ENCODE data around the gene ZNF609.

Gene ZNF609

DNA sequence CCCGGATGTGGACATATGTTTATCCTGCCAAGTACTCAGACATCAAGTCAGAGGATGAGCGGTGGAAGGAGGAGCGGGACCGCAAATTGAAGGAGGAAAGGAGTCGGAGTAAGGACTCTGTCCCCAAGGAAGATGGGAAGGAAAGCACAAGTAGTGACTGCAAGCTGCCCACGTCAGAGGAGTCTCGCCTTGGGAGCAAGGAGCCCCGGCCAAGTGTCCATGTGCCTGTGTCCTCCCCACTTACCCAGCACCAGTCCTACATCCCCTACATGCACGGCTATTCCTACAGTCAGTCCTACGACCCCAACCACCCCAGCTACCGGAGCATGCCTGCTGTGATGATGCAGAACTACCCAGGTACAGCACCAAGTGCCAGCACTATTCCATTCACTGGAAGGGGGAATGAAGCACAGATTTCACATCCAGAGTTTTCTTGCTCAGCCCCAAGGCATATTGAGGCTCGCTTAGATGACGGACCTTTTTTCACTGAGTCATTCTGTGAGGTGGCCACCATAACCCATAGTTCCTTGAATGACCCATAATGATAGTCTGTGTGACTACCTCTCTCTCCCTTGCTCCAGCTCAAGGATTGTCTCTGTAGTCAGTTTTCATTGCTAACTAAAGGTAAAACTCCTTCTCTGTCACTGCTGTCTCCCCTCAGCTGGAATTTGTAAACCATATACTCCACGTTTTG is 217.9 kb downstream of the ZNF609 start:
- no peak for DNase-seq

DNA sequence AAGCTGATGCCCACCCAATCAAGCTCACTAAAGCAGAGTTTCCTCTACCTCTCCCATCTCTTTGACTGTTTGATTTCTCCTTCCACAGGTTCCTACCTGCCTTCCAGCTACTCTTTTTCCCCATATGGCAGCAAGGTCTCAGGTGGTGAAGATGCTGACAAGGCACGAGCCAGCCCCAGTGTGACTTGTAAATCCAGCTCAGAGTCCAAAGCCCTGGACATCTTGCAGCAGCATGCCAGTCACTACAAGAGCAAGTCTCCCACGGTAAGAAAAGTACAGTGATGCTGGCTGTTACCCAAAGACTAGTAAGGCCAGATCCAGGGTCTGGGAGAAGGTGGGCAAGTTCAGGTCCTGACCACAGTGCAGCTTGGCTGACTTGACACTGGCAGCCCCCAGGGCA is 219.7 kb downstream of the ZNF609 start:
- DNase-seq, result no peak

DNA sequence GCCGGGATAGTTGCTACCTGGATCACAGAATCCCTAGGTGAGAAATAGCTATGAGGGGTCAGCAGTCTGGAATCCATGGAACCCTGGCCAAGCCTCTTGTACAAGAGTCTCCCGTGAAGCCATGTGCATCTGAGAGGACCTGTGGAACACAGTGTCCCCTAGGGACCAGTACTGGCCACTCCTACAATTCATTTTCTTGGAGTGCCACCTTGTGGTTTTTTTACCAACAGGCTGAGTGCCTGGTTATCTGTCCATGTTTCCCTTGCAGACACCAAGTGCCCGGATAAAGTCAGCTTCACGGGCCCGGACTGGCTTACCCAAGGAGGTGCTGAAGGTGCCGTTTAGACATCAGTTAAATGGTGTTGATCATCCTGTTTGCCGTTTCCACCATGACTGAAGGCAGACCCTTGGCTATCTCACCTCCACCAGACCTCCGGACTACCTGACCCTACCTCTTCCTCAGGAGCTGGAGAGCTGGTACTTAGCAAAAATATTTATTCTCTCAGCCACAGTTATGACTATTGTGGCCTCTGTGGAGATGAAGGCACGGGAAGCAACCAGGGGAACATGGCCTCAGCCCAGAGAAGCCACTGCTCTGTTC is 221.1 kb downstream of the ZNF609 start:
- no peak for DNase-seq

DNA sequence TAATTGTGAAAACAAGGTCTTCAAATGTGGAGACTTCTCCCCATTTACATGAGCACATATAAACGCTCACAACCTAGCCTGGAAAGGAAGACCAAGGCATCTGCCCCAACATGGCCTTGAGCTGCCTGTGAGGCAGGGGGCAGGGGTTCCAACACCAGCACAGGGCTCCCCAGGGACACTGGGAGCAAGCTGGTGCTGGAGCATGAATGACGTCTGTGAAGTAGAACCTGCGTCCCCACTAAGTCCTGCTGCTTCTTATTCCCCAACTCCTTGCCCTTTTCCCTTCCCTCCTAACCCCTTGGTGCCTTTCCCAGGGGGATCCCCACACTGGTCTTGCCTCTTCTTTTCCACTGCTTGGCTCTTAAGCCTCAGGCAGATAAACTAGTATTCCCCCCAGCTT is 221.9 kb downstream of the ZNF609 start:
- DNase-seq, result no peak

DNA sequence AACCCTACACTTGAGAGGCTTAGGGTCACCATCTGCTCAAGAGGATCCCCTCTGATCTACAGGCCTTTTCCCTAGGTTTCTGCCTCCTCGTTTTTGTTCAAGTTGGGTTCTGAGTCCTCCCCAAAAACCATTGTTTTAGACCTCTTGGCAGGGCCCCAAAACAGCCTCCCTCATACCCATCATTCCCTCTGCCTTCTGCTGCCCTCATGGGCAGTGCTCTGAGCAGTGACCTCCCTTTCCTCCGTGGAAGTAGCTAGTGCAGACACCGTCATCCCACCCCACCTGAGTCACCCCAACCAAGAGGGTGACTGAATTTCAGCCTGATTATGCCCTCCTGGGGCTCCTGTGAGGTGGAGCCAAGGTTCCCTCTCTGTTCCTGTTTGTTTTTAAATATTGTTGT is 223.0 kb downstream of the ZNF609 start:
- DNase-seq, result no peak

DNA sequence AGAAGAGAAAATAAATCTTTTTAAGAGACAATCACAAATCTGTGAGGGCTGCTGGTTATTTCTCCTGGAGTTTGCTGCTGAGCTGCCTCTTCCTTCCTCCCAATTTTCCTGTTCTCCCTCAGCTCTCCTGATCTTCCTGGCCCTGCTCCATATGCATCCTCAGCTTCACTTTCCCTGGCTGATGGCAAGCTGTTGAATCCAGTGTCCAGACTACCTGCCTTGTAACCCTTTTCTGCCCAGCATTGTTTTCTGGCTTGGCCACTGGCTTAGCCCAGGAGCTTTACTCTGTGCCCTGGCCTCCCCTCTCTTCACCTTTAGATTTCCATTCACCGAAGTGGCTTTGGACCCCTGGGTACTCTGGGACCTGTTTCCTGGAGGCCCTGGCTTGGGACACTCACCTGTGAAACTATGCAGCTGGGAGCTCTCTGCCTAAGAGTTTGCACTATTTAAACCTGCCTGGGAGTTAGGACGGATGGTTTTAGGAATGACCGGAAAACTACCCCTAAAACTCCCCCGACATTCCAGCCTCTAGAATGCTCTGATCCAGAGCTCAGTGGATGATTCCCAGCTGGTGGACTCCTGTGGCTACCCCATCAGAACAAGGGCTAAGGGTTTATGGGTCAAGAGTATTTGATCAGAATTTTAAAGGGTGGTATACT is 225.0 kb downstream of the ZNF609 start:
- no peak for DNase-seq

DNA sequence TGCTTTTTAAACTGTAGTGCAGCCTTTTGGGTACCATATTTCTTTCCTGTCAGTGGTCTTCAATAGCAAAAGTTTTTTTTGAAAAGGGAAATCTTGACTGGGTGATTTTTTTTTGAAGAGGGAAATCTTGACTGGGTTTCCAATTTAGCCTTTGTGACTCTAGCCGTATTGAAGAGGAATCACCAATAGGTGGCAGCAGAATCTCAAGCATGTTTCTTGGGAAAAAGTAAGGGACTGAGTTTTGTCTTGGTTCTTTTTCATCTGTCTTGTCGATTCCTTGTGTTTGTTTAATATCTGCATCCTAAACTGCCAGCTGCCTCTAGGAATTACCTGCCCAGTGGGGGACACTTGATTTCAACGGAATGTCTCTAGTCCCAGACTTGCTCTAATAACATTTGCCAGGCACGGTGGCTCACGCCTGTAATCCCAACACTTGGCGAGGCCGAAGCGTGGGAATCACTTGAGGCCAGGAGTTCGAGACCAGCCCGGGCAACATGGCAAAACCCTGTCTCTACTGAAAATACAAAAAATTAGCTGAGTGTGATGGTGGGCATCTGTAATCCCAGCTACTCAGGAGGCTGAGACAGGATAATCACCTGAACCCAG is 225.9 kb downstream of the ZNF609 start:
- no peak for DNase-seq

DNA sequence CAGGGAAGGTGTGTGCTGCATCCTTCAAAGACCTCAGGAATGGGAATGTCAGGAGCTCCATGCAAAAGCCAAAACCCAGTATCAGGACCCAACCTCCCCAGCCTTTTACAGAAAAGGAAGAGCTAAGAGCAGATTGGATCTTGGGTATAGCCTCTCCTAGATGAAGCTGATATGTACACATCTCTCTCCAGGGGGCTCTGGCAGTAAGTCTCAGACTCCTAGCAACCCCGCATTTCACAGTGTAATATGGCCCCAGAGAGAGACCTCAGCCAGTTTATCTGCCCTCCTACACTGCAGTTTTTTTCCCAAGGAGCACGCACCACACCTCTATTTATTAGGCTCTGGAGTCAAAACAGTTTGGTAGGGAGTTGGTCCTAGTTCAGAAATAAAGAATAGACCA is 226.8 kb downstream of the ZNF609 start:
- no peak for DNase-seq

DNA sequence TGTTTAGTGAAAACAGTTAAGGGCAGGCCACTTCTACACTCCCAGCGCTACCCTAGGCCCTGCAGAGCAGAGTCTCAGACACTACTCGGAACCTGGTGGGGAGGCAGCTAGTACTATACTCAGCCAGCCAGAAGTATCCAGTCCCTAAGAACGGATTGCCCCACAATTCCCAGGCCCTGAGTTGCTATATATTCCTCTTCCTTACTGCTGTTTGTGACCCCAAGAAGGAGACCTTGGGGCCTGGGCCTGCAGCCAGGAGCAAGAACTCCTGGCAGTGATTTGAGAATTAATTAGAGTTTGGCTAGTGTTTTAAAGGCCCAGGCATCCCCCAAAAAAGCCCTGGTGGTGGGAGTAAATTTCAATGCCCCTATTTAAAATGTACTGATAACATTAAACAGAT is 227.3 kb downstream of the ZNF609 start:
- no peak for DNase-seq

DNA sequence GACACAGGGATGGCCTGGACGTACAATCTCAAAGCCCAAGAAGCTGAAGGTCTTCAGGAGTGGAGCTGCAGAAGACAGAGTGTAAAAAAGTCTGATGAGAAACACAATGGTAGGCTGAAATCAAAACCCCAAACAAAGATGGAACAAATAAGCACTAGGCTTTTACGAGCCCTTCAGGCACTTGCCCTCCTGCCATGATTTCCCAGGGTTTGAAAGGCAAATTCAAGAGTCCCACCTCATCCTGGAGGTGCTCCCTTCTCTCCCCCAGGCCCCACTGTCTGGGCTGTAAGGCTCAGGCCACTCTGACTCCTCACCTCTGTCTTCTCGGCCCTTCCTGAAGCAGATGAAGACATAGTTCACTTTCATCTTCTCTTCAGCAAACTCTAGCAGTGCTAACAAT is 228.4 kb downstream of the ZNF609 start:
- DNase-seq, result no peak

DNA sequence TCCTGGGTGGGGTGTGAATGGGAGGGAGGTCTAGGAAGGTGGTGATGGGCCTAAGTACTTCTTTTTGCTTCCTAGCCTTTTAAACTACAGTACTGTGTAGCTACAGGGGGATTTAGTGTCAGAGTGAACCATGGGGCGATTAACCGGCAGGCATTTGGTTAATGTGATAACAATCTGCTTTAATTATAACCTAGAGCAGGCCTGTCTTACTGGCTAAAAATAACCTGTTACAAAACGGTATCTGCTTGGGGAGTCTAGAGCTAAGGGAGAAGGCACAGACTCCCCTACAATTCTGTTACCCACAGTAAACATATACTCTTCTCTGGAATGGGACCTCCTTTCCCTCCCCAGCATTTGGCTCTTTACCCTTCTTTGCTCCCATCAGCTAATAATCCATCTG is 229.6 kb downstream of the ZNF609 start:
- DNase-seq, result no peak

DNA sequence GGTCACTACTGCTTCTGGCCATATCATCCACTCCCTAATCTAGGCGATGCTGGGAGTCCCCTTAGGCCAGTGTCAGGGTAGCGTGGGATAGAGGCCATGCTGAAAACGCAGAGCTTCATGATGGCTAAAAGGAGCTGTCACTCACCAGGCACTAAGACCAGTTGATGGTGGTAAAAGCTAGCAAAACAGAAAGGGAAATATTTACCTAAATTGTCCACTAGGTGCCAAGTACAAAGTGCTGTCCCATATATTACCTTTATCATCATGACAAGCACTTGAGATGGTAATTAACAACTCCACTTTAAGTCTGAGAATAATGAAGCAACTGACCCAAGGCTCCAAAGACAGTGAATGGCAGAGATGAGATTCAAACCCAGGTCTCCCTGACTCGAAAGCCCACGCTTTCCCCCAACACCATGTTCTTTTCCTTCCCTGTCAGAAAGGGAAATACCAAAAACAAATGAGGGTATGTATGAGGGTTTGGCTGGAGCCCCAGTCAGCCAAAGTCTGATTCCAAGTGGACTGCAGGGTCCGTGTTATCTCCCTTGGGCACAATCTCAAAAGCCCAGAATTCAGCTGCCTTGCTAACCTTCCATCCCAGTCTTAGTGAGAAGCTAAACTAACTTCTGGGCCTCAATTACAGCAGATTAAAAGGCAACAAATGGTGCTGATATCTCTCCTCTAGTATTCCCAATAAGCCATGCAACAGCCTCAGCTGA is 230.4 kb downstream of the ZNF609 start:
- DNase-seq, result no peak

DNA sequence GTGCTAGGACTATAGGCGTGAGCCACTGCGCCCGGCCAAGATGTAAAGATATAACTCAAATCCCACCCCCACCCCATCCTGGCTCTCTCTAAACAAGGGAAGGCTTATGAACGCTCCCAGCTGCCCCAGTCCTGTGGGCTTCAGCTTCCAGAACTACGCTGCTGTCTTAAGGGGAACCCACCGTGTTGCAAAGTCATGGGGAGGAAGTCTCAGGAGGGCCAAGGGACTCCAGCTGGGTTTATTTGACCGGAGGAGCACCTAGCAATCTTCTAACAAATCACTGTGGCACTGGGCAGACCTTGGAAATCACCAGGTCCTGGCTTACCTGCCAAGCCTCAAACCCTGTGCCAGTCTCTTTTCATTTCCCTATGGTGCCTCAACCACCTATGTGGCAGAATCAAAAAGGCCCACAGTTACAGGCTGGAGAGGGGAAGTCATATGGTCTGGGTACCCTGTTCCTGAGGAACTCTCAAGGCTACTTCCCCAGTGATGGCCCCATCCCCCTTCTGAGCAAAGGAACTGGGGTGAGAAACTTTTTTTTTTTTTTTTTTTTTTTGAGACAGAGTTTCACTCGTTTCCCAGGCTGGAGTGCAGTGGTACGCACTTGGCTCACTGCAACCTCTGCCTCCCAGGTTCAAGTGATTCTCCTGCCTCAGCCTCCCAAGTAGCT is 231.7 kb downstream of the ZNF609 start:
- no peak for DNase-seq

DNA sequence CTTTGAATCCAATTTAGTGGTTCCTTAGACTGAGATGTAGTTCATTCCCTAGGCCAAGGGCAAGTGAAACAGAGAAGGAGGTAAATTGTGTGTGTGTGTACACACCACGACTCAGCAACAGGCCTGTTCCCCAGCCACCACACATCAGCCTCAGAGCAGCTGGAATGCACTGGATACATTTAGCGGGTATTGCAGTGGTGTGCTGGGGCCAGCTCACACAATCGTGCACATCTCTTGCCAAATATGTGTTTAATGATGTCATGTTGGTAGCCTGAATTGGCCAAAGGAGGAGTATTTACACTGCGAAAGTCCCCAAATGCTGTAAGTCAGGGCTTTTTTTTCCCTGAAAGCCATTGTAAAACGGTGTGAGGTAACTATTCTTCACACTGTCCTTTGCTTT is 232.8 kb downstream of the ZNF609 start:
- no peak for DNase-seq

DNA sequence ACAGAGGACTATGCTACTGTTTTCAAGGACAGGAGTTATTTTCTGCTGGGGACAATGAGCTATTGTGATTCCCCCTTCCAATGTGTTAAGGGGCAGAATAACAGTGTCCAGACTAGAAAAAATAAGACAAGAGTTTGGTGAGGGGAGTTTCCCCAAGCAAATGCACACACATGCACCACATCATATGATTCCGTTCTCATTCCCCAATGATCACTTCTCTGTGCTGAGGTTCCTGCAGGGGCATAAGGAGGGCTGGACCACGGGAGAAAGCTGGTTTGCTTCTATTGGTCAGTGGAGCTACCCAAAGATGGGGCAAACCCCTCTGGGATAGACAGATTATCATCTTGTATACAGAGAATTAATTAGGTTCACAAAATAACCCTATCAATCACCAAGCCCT is 234.4 kb downstream of the ZNF609 start:
- DNase-seq, result no peak

DNA sequence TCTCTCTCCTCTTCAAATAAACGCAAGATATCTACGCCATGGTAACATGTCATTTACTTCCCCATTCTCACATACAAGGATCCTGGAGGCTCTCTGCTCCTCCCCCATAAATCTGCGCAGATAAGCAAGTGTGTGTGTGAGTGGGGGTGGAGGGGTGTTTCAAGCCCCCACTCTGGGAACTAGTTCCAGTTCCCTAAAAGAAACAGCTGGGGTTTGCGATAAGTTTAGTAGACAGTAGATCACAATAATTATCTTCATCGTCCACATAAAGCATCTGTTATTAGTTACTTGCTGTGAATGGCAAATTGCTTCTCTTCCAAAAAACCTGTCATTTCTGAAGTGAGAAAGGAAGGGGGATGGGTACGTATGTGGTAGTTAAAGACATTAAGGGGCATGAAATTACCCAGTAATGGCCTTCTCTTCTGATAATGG is 235.2 kb downstream of the ZNF609 start:
- DNase-seq, result no peak

DNA sequence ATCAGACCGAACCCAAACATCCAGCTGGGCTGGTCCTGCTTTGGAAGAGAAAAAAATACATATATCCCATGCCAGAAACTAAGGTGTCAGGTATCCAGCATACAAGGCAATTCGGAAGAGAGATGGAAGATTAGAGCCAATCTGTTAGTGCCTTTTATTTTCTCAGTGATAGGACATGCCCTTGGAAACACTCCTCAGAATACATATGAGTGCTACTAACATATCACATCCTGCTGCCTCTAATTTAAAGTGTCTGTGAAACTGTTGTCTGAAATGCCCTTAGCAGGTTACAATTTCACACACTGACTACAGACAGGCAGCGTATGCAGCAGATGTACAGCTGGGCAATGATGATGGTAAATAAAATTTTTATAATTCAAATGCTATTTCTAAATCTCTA is 236.1 kb downstream of the ZNF609 start:
- no peak for DNase-seq

DNA sequence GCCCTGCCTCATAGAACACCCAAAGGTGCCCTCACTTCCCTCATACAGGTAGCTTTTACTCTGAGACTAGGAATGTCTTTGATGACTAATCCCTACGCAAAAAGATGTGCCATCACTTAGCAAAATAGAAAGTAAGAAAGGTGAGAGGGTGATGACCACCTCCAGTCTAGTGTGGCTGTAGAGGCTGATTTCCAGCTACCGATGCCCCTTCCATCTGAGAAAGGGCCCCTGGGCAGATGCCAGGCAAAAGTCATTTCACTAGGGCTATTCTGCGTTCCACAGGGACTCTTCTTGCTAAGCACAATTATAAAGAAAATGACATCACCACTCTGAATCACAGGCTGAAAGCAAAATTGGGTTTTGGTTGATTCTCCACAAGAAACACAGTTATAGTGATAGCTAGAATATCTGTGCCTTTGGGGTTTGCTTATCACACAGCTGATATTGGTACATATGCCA is 237.6 kb downstream of the ZNF609 start:
- DNase-seq, result peak; percentile 71

DNA sequence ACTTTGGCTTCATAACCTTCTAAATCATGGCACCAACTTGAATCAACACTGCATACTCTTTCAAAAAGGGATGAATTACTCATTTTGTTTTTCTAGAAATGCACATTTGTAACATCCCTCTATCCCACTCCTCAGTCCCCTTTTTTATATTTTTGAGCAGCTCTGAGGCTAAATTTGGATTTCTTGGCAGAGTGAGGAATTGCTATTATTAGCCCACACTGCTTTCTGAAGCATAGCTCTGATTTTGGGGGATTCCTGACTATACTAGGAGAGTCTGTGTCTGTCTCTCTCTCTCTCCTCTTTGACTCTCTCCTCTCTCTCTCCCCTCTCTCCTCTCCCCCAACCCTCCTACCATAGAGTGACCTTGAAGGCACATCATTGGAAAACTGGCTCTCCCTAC is 238.4 kb downstream of the ZNF609 start:
- DNase-seq, result no peak

DNA sequence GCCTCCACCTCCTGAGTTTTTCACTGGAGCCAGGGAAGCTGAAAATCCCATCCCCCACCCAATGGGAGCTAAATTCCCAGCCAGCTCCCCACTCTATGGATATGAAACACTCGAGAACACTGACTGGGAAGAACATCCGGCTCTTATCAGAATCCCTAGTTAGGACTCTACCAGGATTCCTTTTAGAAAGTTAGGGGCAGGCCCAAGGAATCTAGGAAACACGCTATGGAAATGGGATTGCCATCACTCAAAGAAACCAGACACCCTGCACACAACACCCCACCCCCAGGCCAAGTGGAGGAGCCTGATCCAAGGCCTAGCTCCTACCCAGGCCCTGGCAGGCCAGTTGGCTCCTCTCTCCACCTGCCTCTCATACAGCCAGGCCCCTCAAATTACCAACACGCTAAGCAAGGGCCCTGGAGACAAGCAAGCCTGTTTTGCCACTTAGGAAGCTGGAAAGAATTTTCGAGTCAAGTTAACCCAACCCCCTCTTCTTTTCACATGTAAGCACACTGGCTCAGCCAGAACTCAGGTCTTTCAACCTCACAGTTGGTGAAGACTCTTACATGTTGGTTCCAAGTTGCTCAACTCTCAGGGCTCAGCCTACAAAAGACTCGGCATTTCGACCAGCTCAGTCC is 239.5 kb downstream of the ZNF609 start:
- DNase-seq, result no peak

DNA sequence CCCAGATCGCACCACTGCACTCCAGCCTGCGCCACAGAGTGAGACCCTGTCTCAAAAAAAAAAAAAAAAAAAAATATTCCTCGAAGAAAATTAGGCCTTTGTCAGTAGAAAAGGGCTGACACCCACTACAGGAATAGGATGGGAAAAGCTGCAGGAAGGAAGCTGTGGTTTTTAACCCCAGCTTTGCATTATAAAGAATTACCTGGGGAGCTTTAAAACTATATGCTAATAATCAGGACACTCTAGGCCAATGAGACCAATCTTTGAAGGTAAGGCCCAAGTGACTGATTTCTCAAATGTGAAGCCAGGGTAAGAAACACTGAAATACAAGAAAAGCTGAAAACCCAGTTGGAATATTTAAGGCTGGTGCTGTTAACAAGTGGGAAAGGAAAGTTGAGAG is 240.7 kb downstream of the ZNF609 start:
- no peak for DNase-seq

DNA sequence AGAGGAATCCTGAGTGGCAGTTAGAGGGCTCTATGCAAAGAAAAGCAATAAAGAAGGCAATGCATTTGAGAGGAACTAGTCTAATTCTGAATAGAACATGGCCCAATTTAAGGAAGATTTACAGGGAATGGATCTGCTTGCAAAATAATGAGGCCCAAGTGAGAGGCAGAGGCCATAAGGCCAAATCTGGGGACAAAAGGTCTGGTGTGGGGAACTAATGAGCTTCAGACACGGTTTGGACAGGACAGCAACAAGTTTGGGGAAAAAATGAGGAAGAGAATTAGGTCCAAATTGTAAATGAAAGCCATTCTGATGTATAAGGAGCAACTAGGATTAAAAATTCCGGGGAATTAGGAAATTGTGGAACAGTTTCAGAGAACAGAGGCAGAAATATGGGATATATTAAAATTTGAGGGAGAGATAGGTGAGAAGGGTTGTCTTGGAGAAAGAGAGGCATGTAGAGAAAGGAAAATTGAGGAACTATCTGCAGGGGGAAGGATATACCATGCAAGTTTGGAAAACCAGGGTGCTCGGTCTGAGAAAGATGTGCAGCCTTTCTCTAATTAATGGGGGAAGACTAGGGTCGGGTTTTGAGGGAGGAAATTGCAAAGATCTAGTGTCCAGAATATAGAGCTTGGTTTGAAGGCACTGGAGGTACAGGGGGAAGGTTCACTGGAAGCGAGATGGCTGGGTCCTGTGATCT is 241.3 kb downstream of the ZNF609 start:
- no peak for DNase-seq
